DND-41 (cell line): Measurements from ENCODE around the gene CREBZF.

Experiments used
- EZH2 ChIP-seq: IDR thresholded peaks from 3 replicates; pipeline ENCODE4 v1.6.1; 2012; ENCODE audit warnings: borderline replicate concordance, low read depth, mild to moderate bottlenecking, moderate library complexity, low read length, inconsistent platforms; ENCODE audit not compliant: severe bottlenecking
- TF ChIP-seq, protein P1 (sequence below): IDR thresholded peaks from 2 replicates; pipeline ENCODE4 v1.5.1; 2012; ENCODE audit warnings: borderline replicate concordance, low read length, moderate library complexity, mild to moderate bottlenecking; ENCODE audit not compliant: poor library complexity, severe bottlenecking; ENCODE audit errors: extremely low read depth

GRCh38 chr11:85685125-85685819 is 20.3 kb upstream of the CREBZF start:
- TF ChIP-seq, protein P1, sequence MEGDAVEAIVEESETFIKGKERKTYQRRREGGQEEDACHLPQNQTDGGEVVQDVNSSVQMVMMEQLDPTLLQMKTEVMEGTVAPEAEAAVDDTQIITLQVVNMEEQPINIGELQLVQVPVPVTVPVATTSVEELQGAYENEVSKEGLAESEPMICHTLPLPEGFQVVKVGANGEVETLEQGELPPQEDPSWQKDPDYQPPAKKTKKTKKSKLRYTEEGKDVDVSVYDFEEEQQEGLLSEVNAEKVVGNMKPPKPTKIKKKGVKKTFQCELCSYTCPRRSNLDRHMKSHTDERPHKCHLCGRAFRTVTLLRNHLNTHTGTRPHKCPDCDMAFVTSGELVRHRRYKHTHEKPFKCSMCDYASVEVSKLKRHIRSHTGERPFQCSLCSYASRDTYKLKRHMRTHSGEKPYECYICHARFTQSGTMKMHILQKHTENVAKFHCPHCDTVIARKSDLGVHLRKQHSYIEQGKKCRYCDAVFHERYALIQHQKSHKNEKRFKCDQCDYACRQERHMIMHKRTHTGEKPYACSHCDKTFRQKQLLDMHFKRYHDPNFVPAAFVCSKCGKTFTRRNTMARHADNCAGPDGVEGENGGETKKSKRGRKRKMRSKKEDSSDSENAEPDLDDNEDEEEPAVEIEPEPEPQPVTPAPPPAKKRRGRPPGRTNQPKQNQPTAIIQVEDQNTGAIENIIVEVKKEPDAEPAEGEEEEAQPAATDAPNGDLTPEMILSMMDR: no peak
- TF ChIP-seq EZH2: no peak
